PFSK-1 (cell line): ENCODE results near the gene PTPRO.

Experiments used
- FOXP2 ChIP-seq: optimal IDR thresholded peaks from 2 replicates; pipeline ENCODE3; 2011; ENCODE audit warnings: borderline replicate concordance, control low read depth, inconsistent platforms; ENCODE audit not compliant: insufficient read depth; ENCODE audit errors: extremely low read length, extremely low read depth
- POLR2AphosphoS5 ChIP-seq: IDR thresholded peaks from 2 replicates; pipeline ENCODE4 v1.6.1; 2012; ENCODE audit warnings: low read depth, mild to moderate bottlenecking, control low read depth, low read length, moderate library complexity
- SIN3A ChIP-seq: IDR thresholded peaks from 2 replicates; pipeline ENCODE4 v1.6.1; 2012; ENCODE audit warnings: mild to moderate bottlenecking, low read length, moderate library complexity, borderline replicate concordance; ENCODE audit not compliant: insufficient read depth
- TAF1 ChIP-seq: IDR thresholded peaks from 2 replicates; pipeline ENCODE4 v1.6.1; 2012; ENCODE audit warnings: low read length, control low read depth, borderline replicate concordance; ENCODE audit not compliant: insufficient read depth
- TF ChIP-seq, protein P1 (sequence below), 2 experiments: IDR thresholded peaks; 2 replicates each; pipeline versions ENCODE4 v1.6.1 to v1.8.0; 2011 to 2012; ENCODE audit warnings: low read depth in 2 of 2, low read length in 2 of 2, control low read depth in 1 of 2, inconsistent platforms in 1 of 2, mild to moderate bottlenecking in 1 of 2, moderate library complexity in 1 of 2; ENCODE audit not compliant: insufficient read depth in 1 of 2

- no peak for TF ChIP-seq TAF1
- no peak for TF ChIP-seq POLR2AphosphoS5
- TF ChIP-seq SIN3A, result no peak
- no peak for TF ChIP-seq FOXP2
- TF ChIP-seq, protein P1, sequence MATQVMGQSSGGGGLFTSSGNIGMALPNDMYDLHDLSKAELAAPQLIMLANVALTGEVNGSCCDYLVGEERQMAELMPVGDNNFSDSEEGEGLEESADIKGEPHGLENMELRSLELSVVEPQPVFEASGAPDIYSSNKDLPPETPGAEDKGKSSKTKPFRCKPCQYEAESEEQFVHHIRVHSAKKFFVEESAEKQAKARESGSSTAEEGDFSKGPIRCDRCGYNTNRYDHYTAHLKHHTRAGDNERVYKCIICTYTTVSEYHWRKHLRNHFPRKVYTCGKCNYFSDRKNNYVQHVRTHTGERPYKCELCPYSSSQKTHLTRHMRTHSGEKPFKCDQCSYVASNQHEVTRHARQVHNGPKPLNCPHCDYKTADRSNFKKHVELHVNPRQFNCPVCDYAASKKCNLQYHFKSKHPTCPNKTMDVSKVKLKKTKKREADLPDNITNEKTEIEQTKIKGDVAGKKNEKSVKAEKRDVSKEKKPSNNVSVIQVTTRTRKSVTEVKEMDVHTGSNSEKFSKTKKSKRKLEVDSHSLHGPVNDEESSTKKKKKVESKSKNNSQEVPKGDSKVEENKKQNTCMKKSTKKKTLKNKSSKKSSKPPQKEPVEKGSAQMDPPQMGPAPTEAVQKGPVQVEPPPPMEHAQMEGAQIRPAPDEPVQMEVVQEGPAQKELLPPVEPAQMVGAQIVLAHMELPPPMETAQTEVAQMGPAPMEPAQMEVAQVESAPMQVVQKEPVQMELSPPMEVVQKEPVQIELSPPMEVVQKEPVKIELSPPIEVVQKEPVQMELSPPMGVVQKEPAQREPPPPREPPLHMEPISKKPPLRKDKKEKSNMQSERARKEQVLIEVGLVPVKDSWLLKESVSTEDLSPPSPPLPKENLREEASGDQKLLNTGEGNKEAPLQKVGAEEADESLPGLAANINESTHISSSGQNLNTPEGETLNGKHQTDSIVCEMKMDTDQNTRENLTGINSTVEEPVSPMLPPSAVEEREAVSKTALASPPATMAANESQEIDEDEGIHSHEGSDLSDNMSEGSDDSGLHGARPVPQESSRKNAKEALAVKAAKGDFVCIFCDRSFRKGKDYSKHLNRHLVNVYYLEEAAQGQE (IDR thresholded peaks at IDR 0.05; ENCODE audit: insufficient read depth in 1 of 2, low read depth in 2 of 2, low read length in 2 of 2), result no peak
Observed at GRCh38 chr12:15646581-15646980, 324.3 kb downstream of the PTPRO start.
